HepG2 (cell line): ENCODE results near the gene ARAP3.

Source experiments
- ARHGAP35 ChIP-seq: sonication (generic); formaldehyde crosslinking; IDR thresholded peaks from 2 replicates; pipeline ENCODE4 v1.9.0; 2022; ENCODE audit warnings: mild to moderate bottlenecking, inconsistent platforms, moderate library complexity, missing genetic modification reagents, borderline replicate concordance
- CTCF ChIP-seq: sonication (generic); formaldehyde crosslinking; IDR thresholded peaks from 2 replicates; pipeline ENCODE4 v1.5.0; 2020; ENCODE audit warnings: mild to moderate bottlenecking, missing genetic modification reagents, moderate library complexity
- HMGA1 ChIP-seq: sonication (generic); formaldehyde crosslinking; conservative IDR thresholded peaks from 2 replicates; pipeline ENCODE4 v1.4.0; 2020; ENCODE audit warnings: missing genetic modification reagents
- JUNB ChIP-seq: sonication (generic); formaldehyde crosslinking; IDR thresholded peaks from 2 replicates; pipeline ENCODE4 v1.8.0; 2022; ENCODE audit warnings: missing genetic modification reagents, mild to moderate bottlenecking, borderline replicate concordance
- PATZ1 ChIP-seq: sonication (generic); formaldehyde crosslinking; IDR thresholded peaks from 2 replicates; pipeline ENCODE4 v1.4.0; 2020; ENCODE audit warnings: missing genetic modification reagents
- REST ChIP-seq, 2 experiments: IDR thresholded peaks; 2 replicates each; pipeline ENCODE4 v1.6.1; 2011 to 2012; ENCODE audit warnings: low read length in 2 of 2, borderline replicate concordance in 1 of 2, low read depth in 1 of 2, mild to moderate bottlenecking in 1 of 2, moderate library complexity in 1 of 2
- SP2 ChIP-seq: sonication (generic); formaldehyde crosslinking; IDR thresholded peaks from 2 replicates; pipeline ENCODE4 v1.5.1; 2020; ENCODE audit warnings: mild to moderate bottlenecking, missing genetic modification reagents
- ZNF350 ChIP-seq: sonication (generic); formaldehyde crosslinking; IDR thresholded peaks from 2 replicates; pipeline ENCODE4 v1.4.0; 2020; ENCODE audit warnings: mild to moderate bottlenecking, low read depth, missing genetic modification reagents, borderline replicate concordance

- TF ChIP-seq ARHGAP35 (CRISPR knock-in tag) (no peak), CTCF (no peak), HMGA1 (CRISPR knock-in tag) (no peak), PATZ1 (CRISPR knock-in tag) (no peak), SP2 (CRISPR knock-in tag) (no peak), ZNF350 (CRISPR knock-in tag) (no peak), JUNB (CRISPR knock-in tag) (no peak), REST (IDR thresholded peaks at IDR 0.05; ENCODE audit: borderline replicate concordance in 1 of 2, low read depth in 1 of 2, low read length in 2 of 2) (no peak)
These were observed 7.3 kb downstream of the ARAP3 start for GRCh38 chr5:141674747-141675146.
